Astrocyte (in vitro differentiated cells and primary cell): ENCODE results near the gene CDH13. TPM values are rescaled to one million over a fixed set of nuclear protein-coding genes. Genes with fewer than 3 reads are reported as not detected.

Experiments used
- DNase-seq: peaks from one replicate; pipeline ENCODE4 v3.0.0-alpha.2; 2010; ENCODE audit warnings: low read depth
- FAIRE-seq: peaks from 2 replicates; lab custom pipeline; 2011; peaks lifted over from hg19 to GRCh38; lab: Jason Lieb, UNC
- H2AFZ ChIP-seq: 2 replicates; pipeline ENCODE4 v1.6.0; 2012; ENCODE audit warnings: low read depth, low read length, inconsistent platforms
- H3K27ac ChIP-seq: 2 replicates; pipeline ENCODE4 v1.5.1; 2011; ENCODE audit warnings: low read depth, low read length, inconsistent platforms
- H3K27me3 ChIP-seq: 2 replicates; pipeline ENCODE4 v1.6.0; 2011; ENCODE audit warnings: low read length, inconsistent platforms; ENCODE audit not compliant: insufficient read depth
- H3K36me3 ChIP-seq: 2 replicates; pipeline ENCODE4 v1.5.1; 2011; ENCODE audit warnings: low read length, inconsistent platforms; ENCODE audit not compliant: insufficient read depth
- H3K4me1 ChIP-seq: 2 replicates; pipeline ENCODE4 v1.5.1; 2011; ENCODE audit warnings: low read length, inconsistent platforms; ENCODE audit not compliant: insufficient read depth
- H3K4me2 ChIP-seq: 2 replicates; pipeline ENCODE4 v1.6.0; 2012; ENCODE audit warnings: low read length, inconsistent platforms
- H3K4me3 ChIP-seq: 2 replicates; pipeline ENCODE4 v1.5.1; 2011; ENCODE audit warnings: low read depth, mild to moderate bottlenecking, low read length, inconsistent platforms; ENCODE audit not compliant: insufficient read depth
- H3K79me2 ChIP-seq: 2 replicates; pipeline ENCODE4 v1.6.0; 2012; ENCODE audit warnings: mild to moderate bottlenecking, low read length, inconsistent platforms; ENCODE audit not compliant: insufficient read depth
- H3K9ac ChIP-seq: 2 replicates; pipeline ENCODE4 v1.6.0; 2012; ENCODE audit warnings: mild to moderate bottlenecking, low read length, inconsistent platforms
- H3K9me3 ChIP-seq: 2 replicates; pipeline ENCODE4 v1.5.1; 2012; ENCODE audit warnings: low read depth, mild to moderate bottlenecking, low read length, inconsistent platforms; ENCODE audit not compliant: insufficient read depth
- H4K20me1 ChIP-seq: 2 replicates; pipeline ENCODE4 v1.6.0; 2012; ENCODE audit warnings: low read length, inconsistent platforms; ENCODE audit not compliant: insufficient read depth
- H3K27ac Mint-ChIP-seq: one replicate; pipeline ENCODE4 v1.8.0; 2021; ENCODE audit warnings: mild to moderate bottlenecking, mixed read lengths; ENCODE audit not compliant: unreplicated experiment
- H3K27me3 Mint-ChIP-seq: one replicate; pipeline ENCODE4 v1.8.0; 2021; ENCODE audit warnings: low read depth, mixed read lengths; ENCODE audit not compliant: unreplicated experiment
- H3K36me3 Mint-ChIP-seq: one replicate; pipeline ENCODE4 v1.8.0; 2021; ENCODE audit warnings: low read depth, mixed read lengths; ENCODE audit not compliant: unreplicated experiment
- H3K4me1 Mint-ChIP-seq: one replicate; pipeline ENCODE4 v1.8.0; 2021; ENCODE audit warnings: low read depth, mixed read lengths; ENCODE audit not compliant: unreplicated experiment
- H3K4me3 Mint-ChIP-seq: one replicate; pipeline ENCODE4 v1.8.0; 2021; ENCODE audit warnings: mild to moderate bottlenecking, moderate library complexity, mixed read lengths; ENCODE audit not compliant: unreplicated experiment
- H3K9me3 Mint-ChIP-seq: one replicate; pipeline ENCODE4 v1.8.0; 2021; ENCODE audit warnings: mild to moderate bottlenecking, mixed read lengths; ENCODE audit not compliant: unreplicated experiment
- EZH2 ChIP-seq: IDR thresholded peaks from 2 replicates; pipeline ENCODE4 v1.6.1; 2012; ENCODE audit warnings: mild to moderate bottlenecking, low read length, inconsistent platforms; ENCODE audit not compliant: insufficient read depth
- total RNA-seq: library from RNA; stranded (reverse); gene quantifications from 2 replicates; pipeline ENCODE4 v1.2.1, GENCODE V29; 2021
- TF ChIP-seq, protein P1 (sequence below): IDR thresholded peaks from 2 replicates; pipeline ENCODE4 v1.5.1; 2011; ENCODE audit warnings: low read depth, mild to moderate bottlenecking, inconsistent platforms, low read length, moderate library complexity; ENCODE audit not compliant: insufficient read depth

Gene CDH13
- total RNA-seq, 1 donor from 2014 or later = 41.7 TPM

DNA sequence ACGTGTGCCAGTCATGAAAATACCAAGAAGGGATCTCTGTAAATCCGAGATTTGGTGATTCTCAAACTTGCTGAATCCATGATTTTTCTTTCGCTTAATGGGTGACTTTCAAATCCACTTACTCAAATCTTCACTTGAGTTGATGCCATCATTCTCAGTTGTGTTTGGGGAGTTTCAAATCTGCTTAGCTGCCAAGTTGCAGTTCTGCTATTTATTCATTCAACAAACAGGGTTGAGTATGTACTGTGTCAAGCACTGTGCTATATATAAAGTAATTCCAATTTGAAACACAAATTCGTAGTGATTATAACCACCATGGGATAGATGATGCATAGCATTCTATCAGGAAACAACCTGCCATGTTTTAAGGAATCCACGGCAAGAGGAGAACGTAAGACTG lies 394.3 kb downstream of the CDH13 start:
- Mint-ChIP-seq H3K27ac (no peak overlapping the region), H3K4me1 (no peaks in the 10 kb centered on the region), H3K36me3 (peaks cover 3% of the 10 kb centered on the region), H3K4me3 (no peak overlapping the region), H3K27me3 (no peaks in the 10 kb centered on the region), H3K9me3 (peaks cover 2% of the 10 kb centered on the region)
- TF ChIP-seq, protein P1, sequence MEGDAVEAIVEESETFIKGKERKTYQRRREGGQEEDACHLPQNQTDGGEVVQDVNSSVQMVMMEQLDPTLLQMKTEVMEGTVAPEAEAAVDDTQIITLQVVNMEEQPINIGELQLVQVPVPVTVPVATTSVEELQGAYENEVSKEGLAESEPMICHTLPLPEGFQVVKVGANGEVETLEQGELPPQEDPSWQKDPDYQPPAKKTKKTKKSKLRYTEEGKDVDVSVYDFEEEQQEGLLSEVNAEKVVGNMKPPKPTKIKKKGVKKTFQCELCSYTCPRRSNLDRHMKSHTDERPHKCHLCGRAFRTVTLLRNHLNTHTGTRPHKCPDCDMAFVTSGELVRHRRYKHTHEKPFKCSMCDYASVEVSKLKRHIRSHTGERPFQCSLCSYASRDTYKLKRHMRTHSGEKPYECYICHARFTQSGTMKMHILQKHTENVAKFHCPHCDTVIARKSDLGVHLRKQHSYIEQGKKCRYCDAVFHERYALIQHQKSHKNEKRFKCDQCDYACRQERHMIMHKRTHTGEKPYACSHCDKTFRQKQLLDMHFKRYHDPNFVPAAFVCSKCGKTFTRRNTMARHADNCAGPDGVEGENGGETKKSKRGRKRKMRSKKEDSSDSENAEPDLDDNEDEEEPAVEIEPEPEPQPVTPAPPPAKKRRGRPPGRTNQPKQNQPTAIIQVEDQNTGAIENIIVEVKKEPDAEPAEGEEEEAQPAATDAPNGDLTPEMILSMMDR = no peak
- TF ChIP-seq EZH2 = no peak
- Histone ChIP-seq H3K4me2 (no peak overlapping the region), H3K27me3 (no peaks in the 10 kb centered on the region), H2AFZ (no peak overlapping the region), H4K20me1 (no peaks in the 10 kb centered on the region), H3K27ac (no peak overlapping the region), H3K9ac (no peak overlapping the region), H3K4me3 (no peak overlapping the region), H3K4me1 (no peaks in the 10 kb centered on the region), H3K36me3 (no peaks in the 10 kb centered on the region), H3K9me3 (no peaks in the 10 kb centered on the region), H3K79me2 (no peaks in the 10 kb centered on the region)
- no peak for DNase-seq
- FAIRE-seq = no peak

- H3K79me2 ChIP-seq = no peaks in the 10 kb centered on the region
- TF ChIP-seq EZH2 = no peak
- TF ChIP-seq, protein P1 = no peak
- Mint-ChIP-seq H3K4me3 (no peak overlapping the region), H3K36me3 (peaks cover 3% of the 10 kb centered on the region), H3K27ac (no peak overlapping the region), H3K27me3 (no peaks in the 10 kb centered on the region), H3K9me3 (peaks cover 2% of the 10 kb centered on the region), H3K4me1 (no peaks in the 10 kb centered on the region)
- FAIRE-seq = no peak
- H4K20me1 ChIP-seq = no peaks in the 10 kb centered on the region
- H3K4me2 ChIP-seq = no peak overlapping the region
- H3K9me3 ChIP-seq = no peaks in the 10 kb centered on the region
- no peak for DNase-seq
- H3K9ac ChIP-seq = no peak overlapping the region
- H3K36me3 ChIP-seq = no peaks in the 10 kb centered on the region
- no peak overlapping the region for H3K4me3 ChIP-seq
- H2AFZ ChIP-seq = no peak overlapping the region
- H3K27ac ChIP-seq = no peak overlapping the region
- H3K4me1 ChIP-seq = no peaks in the 10 kb centered on the region
- no peaks in the 10 kb centered on the region for H3K27me3 ChIP-seq
Observed at GRCh38 chr16:83021746-83022145, 395.0 kb downstream of the CDH13 start.

- Mint-ChIP-seq H3K27ac (no peak overlapping the region), H3K4me3 (no peak overlapping the region), H3K9me3 (peaks cover 2% of the 10 kb centered on the region), H3K36me3 (peaks cover 3% of the 10 kb centered on the region), H3K4me1 (no peaks in the 10 kb centered on the region), H3K27me3 (no peaks in the 10 kb centered on the region)
- H3K27ac ChIP-seq = no peak overlapping the region
- no peak for FAIRE-seq
- H3K4me2 ChIP-seq = no peak overlapping the region
- TF ChIP-seq EZH2 = no peak
- TF ChIP-seq, protein P1 = no peak
- H3K4me1 ChIP-seq = no peaks in the 10 kb centered on the region
- no peak overlapping the region for H3K4me3 ChIP-seq
- no peaks in the 10 kb centered on the region for H3K27me3 ChIP-seq
- DNase-seq = no peak
- no peak overlapping the region for H3K9ac ChIP-seq
- no peaks in the 10 kb centered on the region for H3K9me3 ChIP-seq
- no peak overlapping the region for H2AFZ ChIP-seq
- H4K20me1 ChIP-seq = no peaks in the 10 kb centered on the region
- H3K36me3 ChIP-seq = no peaks in the 10 kb centered on the region
- no peaks in the 10 kb centered on the region for H3K79me2 ChIP-seq
Observed at GRCh38 chr16:83023011-83023410, 396.2 kb downstream of the CDH13 start.
